Thymus (tissue), 11 donors: ENCODE measurements around the gene COL6A3. TPM values are rescaled to one million over a fixed set of nuclear protein-coding genes. Genes with fewer than 3 reads are reported as not detected.
A peak's percentile ranks its signal among the peaks of the same experiment; 100 is the strongest.

Experiments
- DNase-seq, 9 donors: peaks; one replicate each; pipeline ENCODE4 v3.0.0-alpha.2; 2013; ENCODE audit warnings: low spot score in 9 of 9, low read depth in 6 of 9, missing footprints in 1 of 9
- H3K27ac ChIP-seq, 2 donors: one replicate each; pipeline ENCODE4 v1.5.1; 2013; ENCODE audit warnings: control low read depth in 1 of 2, low read depth in 1 of 2, low read length in 1 of 2, mild to moderate bottlenecking in 1 of 2, moderate library complexity in 1 of 2
- H3K27me3 ChIP-seq, 2 donors: one replicate each; pipeline ENCODE4 v1.5.1; 2013; ENCODE audit warnings: low read length in 1 of 2; ENCODE audit not compliant: control insufficient read depth in 2 of 2, insufficient read depth in 1 of 2
- H3K36me3 ChIP-seq, 2 donors: one replicate each; pipeline ENCODE4 v1.5.1; 2013; ENCODE audit warnings: low read length in 1 of 2, mild to moderate bottlenecking in 1 of 2, moderate library complexity in 1 of 2; ENCODE audit not compliant: control insufficient read depth in 2 of 2, insufficient read depth in 2 of 2
- H3K4me1 ChIP-seq, 2 donors: one replicate each; pipeline ENCODE4 v1.5.1; 2013; ENCODE audit warnings: low read length in 2 of 2; ENCODE audit not compliant: control insufficient read depth in 2 of 2, insufficient read depth in 2 of 2
- H3K4me3 ChIP-seq, 2 donors: one replicate each; pipeline ENCODE4 v1.5.1; 2013; ENCODE audit warnings: low read length in 2 of 2, control low read depth in 1 of 2, mild to moderate bottlenecking in 1 of 2
- H3K9me3 ChIP-seq, 2 donors: one replicate each; pipeline ENCODE4 v1.5.1; 2013; ENCODE audit warnings: low read length in 1 of 2, mild to moderate bottlenecking in 1 of 2; ENCODE audit not compliant: control insufficient read depth in 2 of 2, insufficient read depth in 1 of 2
- WGBS: extraction: QIAGEN DNeasy Blood & Tissue Kit; methylation state at CpG from one replicate; pipeline ENCODE4 v1.1.7; 2013; 5-methylcytosine and 5-hydroxymethylcytosine counted together
- polyA plus RNA-seq: library from polyadenylated mRNA; stranded (reverse); fragments of 200-250 nt; gene quantifications from one replicate; pipeline ENCODE4 v1.2.3, GENCODE V29; 2013
- total RNA-seq: library from RNA; stranded (reverse); fragments of 120-200 nt; gene quantifications from one replicate; pipeline ENCODE4 v1.2.4, GENCODE V29; 2013
- donor health status: healthy.

The COL6A3 gene
- total and polyA plus RNA-seq, 2 donors, result 28.8 to 36.2 TPM

- peak overlapping the region; percentile 90 to 99 for H3K27ac ChIP-seq
- H3K27me3 ChIP-seq, result no peaks in the 10 kb centered on the region
- no peaks in the 10 kb centered on the region for H3K36me3 ChIP-seq
- H3K4me1 ChIP-seq, result peaks cover 74 to 86% of the 10 kb centered on the region in 2 donors
- peak overlapping the region; percentile 37 to 44 for H3K4me3 ChIP-seq
- peak in 5 of 9 donors; percentile 55 to 84 (median 64) for DNase-seq
- 42% methylated on average over 13 of the region's 13 CpGs for WGBS
- H3K9me3 ChIP-seq, result peaks cover 0 to 4% of the 10 kb centered on the region in 2 donors
Observed at GRCh38 chr2:237433920-237434676, 20.1 kb upstream of the COL6A3 start.

GRCh38 chr2:237432484-237433092 is 18.6 kb upstream of the COL6A3 start:
- peak overlapping the region; percentile 90 to 99 for H3K27ac ChIP-seq

GRCh38 chr2:237431837-237432236 is 17.9 kb upstream of the COL6A3 start:
- H3K27me3 ChIP-seq, result no peaks in the 10 kb centered on the region
- no peak overlapping the region for H3K4me3 ChIP-seq
- no peaks in the 10 kb centered on the region for H3K36me3 ChIP-seq
- peaks cover 73 to 83% of the 10 kb centered on the region in 2 donors for H3K4me1 ChIP-seq
- DNase-seq, result no peak
- peak overlapping the region in 1 of 2 donors; percentile 99 for H3K27ac ChIP-seq
- no peaks in the 10 kb centered on the region for H3K9me3 ChIP-seq
- WGBS, result 98% methylated on average over 4 of the region's 4 CpGs

More at GRCh38 chr2:237432484-237433092, 18.6 kb upstream of the COL6A3 start:
- 46% methylated on average over 17 of the region's 17 CpGs for WGBS
- Histone ChIP-seq H3K4me3 (peak overlapping the region; percentile 16 to 44), H3K27me3 (no peaks in the 10 kb centered on the region), H3K4me1 (peaks cover 78 to 87% of the 10 kb centered on the region in 2 donors), H3K36me3 (no peaks in the 10 kb centered on the region), H3K9me3 (peaks cover 0 to 1% of the 10 kb centered on the region in 2 donors)
- DNase-seq, result peak in 2 of 9 donors; percentile 55 to 76

GRCh38 chr2:237431372-237431771 is 17.4 kb upstream of the COL6A3 start:
- peaks cover 73 to 82% of the 10 kb centered on the region in 2 donors for H3K4me1 ChIP-seq
- no peaks in the 10 kb centered on the region for H3K9me3 ChIP-seq
- 99% methylated on average over 1 of the region's 1 CpG for WGBS
- no peak overlapping the region for H3K4me3 ChIP-seq
- no peaks in the 10 kb centered on the region for H3K27me3 ChIP-seq
- no peaks in the 10 kb centered on the region for H3K36me3 ChIP-seq
- H3K27ac ChIP-seq, result no peak overlapping the region
- DNase-seq, result no peak

- H3K9me3 ChIP-seq, result no peaks in the 10 kb centered on the region
- H3K27me3 ChIP-seq, result no peaks in the 10 kb centered on the region
- no peak for DNase-seq
- no peak overlapping the region for H3K27ac ChIP-seq
- H3K4me3 ChIP-seq, result no peak overlapping the region
- H3K36me3 ChIP-seq, result no peaks in the 10 kb centered on the region
- WGBS, result 97% methylated on average over 1 of the region's 1 CpG
- peaks cover 68 to 78% of the 10 kb centered on the region in 2 donors for H3K4me1 ChIP-seq
Observed at GRCh38 chr2:237430861-237431260, 16.9 kb upstream of the COL6A3 start.

GRCh38 chr2:237429753-237430152 is 15.8 kb upstream of the COL6A3 start:
- H3K27ac ChIP-seq, result peak overlapping the region; percentile 44 to 83

GRCh38 chr2:237427769-237428506 is 14.0 kb upstream of the COL6A3 start:
- 91% methylated on average over 5 of the region's 5 CpGs for WGBS
- DNase-seq, result no peak
- Histone ChIP-seq H3K27ac (peak overlapping the region; percentile 46 to 63), H3K36me3 (no peaks in the 10 kb centered on the region), H3K27me3 (no peaks in the 10 kb centered on the region), H3K9me3 (no peaks in the 10 kb centered on the region), H3K4me3 (no peak overlapping the region), H3K4me1 (peaks cover 40 to 48% of the 10 kb centered on the region in 2 donors)

More at GRCh38 chr2:237429753-237430152, 15.8 kb upstream of the COL6A3 start:
- Histone ChIP-seq H3K9me3 (no peaks in the 10 kb centered on the region), H3K4me3 (no peak overlapping the region), H3K27me3 (no peaks in the 10 kb centered on the region), H3K4me1 (peaks cover 57 to 66% of the 10 kb centered on the region in 2 donors), H3K36me3 (no peaks in the 10 kb centered on the region)
- peak in 1 of 9 donors; percentile 57 for DNase-seq
- 75% methylated on average over 3 of the region's 3 CpGs for WGBS

GRCh38 chr2:237426517-237426916 is 12.6 kb upstream of the COL6A3 start:
- H3K36me3 ChIP-seq, result no peaks in the 10 kb centered on the region
- no peak for DNase-seq
- no peak overlapping the region for H3K4me3 ChIP-seq
- peaks cover 37 to 47% of the 10 kb centered on the region in 2 donors for H3K4me1 ChIP-seq
- H3K9me3 ChIP-seq, result no peaks in the 10 kb centered on the region
- no peak overlapping the region for H3K27ac ChIP-seq
- WGBS, result 98% methylated on average over 1 of the region's 1 CpG
- H3K27me3 ChIP-seq, result no peaks in the 10 kb centered on the region
